Measurements from ENCODE around the gene RAB13.

Gene RAB13

DNA sequence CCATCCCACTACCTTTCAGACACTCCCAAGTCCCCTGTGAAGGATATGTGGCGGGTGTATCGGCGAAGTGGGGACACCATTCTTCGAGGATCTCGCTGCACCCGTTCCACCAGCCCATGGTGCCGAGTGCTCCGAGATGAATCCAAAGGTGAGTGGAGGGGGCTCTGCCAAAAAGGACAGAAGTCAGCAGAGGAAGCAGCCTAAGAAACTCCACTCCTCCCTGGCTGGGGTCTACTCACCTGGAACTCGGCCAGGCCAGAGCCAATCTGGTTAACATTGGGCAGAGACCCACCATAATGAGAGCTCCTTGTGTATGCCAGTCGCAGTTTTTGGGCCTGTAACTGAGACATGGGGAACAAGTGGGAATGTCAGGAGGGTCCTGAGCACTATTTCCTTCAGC is 31.3 kb downstream of the RAB13 start:
- no peak for DNase-seq (ENCODE audit: low spot score)

GRCh38 chr1:153953859-153954365 is 32.2 kb downstream of the RAB13 start:
- no peak for DNase-seq (ENCODE audit: low spot score)

- no peak for DNase-seq (ENCODE audit: low spot score)
Observed at GRCh38 chr1:153951801-153952200, 34.3 kb downstream of the RAB13 start.

DNA sequence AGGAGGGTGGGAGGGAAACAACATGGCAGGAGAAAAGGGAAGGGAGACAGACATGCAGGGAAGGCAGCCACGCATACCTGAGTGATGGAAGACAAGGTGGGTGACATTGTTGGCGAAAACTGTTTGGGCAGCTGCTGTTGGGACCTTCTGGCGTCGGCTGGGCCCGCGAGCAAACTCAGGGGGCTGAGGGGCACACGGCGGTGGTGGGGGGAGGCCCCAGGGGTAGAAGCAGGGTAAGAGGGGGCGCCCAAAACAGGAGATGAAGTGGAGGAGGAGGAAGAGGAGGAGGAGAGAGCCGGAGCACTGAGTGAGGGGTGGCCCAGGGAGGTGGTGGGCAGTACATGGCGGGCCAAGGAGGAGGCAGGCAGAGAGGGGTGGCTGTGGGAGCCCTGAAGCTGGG is 35.0 kb downstream of the RAB13 start:
- DNase-seq (ENCODE audit: low spot score): no peak

GRCh38 chr1:153946622-153947241 is 39.4 kb downstream of the RAB13 start, which contains the start of gene DENND4B:
Gene DENND4B, minus strand, starts transcription at chr1:153946718. Its CDS starts 2,344 bp downstream, at chr1:153944374.
- peak; percentile 91 for DNase-seq (ENCODE audit: low spot score)

GRCh38 chr1:153945795-153946621 is 40.1 kb downstream of the RAB13 start:
- peak; percentile 94 for DNase-seq (ENCODE audit: low spot score)

- peak; percentile 87 for DNase-seq (ENCODE audit: low spot score)
Observed at GRCh38 chr1:153945131-153945794, 40.9 kb downstream of the RAB13 start.

DNA sequence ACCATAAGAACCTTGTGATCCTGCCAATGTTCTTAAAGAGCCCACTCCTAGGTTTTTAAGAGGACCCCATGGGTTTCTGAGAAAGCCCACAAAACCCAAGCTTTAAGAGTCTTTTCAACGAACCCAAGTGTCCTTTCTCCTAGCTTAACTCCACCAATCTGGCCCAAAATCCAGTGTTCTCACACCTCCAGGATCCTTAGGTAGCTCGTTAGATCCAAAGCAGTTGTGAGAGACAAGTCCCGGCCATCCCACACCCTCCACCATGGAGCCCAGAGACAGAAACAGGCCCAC is 41.4 kb downstream of the RAB13 start:
- no peak for DNase-seq (ENCODE audit: low spot score)

- DNase-seq (ENCODE audit: low spot score): no peak
Observed at GRCh38 chr1:153944005-153944826, 41.9 kb downstream of the RAB13 start.

GRCh38 chr1:153942766-153943549 is 43.2 kb downstream of the RAB13 start:
- no peak for DNase-seq (ENCODE audit: low spot score)

GRCh38 chr1:153941826-153942725 is 44.1 kb downstream of the RAB13 start:
- no peak for DNase-seq (ENCODE audit: low spot score)

GRCh38 chr1:153940756-153941155 is 45.4 kb downstream of the RAB13 start:
- no peak for DNase-seq (ENCODE audit: low spot score)

GRCh38 chr1:153939476-153939875 is 46.7 kb downstream of the RAB13 start:
- no peak for DNase-seq (ENCODE audit: low spot score)

DNA sequence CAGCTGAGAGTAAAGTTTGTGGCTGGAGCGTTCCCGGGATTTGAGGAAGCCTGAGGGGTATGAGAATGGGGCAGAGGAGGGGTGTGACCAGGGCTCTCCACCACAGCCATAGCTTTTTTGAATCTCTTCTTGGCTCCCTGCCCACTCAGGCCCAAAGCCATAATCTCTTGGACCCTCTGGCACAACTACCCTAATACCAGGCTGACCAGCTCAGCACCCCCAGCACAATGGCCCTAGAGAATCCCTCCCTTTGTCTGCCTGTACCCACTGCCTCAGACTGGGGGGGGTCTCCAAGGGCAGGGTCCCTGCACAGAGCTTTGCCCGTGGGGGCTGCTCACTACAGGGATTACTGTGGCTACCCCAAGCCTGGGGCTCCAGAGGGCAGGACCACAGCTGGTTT is 47.1 kb downstream of the RAB13 start:
- DNase-seq (ENCODE audit: low spot score): no peak

- no peak for DNase-seq (ENCODE audit: low spot score)
Observed at GRCh38 chr1:153937331-153937730, 48.8 kb downstream of the RAB13 start.

DNA sequence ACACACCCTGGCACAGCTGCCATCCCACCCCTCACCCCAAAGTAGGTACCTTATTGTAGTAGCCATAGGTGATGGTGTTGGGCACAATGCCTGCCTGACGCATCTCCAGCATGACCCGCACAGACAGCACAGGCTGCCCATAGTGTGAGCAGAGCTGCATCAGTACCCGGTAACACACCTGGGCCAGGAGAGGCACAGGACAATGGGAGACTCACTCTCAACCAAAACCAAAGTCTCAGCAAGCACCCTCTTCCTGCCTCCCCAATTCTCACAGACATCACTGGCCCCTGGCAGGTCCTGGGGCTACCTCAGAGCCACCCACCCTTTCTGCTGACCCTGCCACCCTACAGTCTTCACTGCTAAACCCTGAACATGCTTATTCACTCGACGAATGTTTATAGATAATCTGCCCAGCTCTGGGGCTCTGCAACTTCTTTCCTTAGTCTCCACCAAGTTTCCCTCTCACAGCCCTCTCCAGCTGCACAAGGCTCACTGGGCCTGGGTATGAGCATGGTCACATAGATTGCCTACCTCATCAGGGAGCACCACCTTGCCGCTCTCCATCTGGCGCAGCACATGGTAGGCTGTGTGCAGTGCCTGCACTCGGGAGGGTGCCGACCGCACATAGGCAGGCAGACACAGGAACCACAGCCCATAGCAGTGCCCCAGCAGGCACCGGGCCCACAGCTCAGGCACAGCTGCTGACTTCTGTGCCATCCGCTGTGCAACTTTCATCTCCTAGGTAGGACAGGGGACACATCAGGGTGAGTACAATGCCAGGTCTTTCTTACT is 49.9 kb downstream of the RAB13 start:
- DNase-seq (ENCODE audit: low spot score): no peak

GRCh38 chr1:153934746-153935145 is 51.4 kb downstream of the RAB13 start:
- DNase-seq (ENCODE audit: low spot score): no peak

- no peak for DNase-seq (ENCODE audit: low spot score)
Observed at GRCh38 chr1:153933955-153934354, 52.2 kb downstream of the RAB13 start.

GRCh38 chr1:153933430-153933829 is 52.7 kb downstream of the RAB13 start:
- no peak for DNase-seq (ENCODE audit: low spot score)

Measured in germinal center (tissue), 1 donor.